H1 (cell line): Measurements from ENCODE around the gene NEU2.

Experiments
- ASH2L ChIP-seq: fragments of 200-600, 300-600 bp; sonication (generic); IDR thresholded peaks from one replicate; pipeline ENCODE4 v1.7.1; 2017; ENCODE audit warnings: low read length
- EP300 ChIP-seq, 2 experiments: IDR thresholded peaks; 1 replicate in 1 of 2; 2 replicates in 1 of 2; pipeline ENCODE4 v1.6.1; 2011 to 2012; ENCODE audit warnings: low read depth in 2 of 2, low read length in 2 of 2, mild to moderate bottlenecking in 2 of 2, borderline replicate concordance in 1 of 2, inconsistent platforms in 1 of 2, moderate library complexity in 1 of 2
- SP1 ChIP-seq: IDR thresholded peaks from 2 replicates; pipeline ENCODE4 v1.6.1; 2011; ENCODE audit warnings: low read depth, low read length
- TAF1 ChIP-seq: IDR thresholded peaks from 2 replicates; pipeline ENCODE4 v1.6.1; 2011; ENCODE audit warnings: mild to moderate bottlenecking, low read depth, low read length
- YY1 ChIP-seq: IDR thresholded peaks from 2 replicates; pipeline ENCODE4 v1.6.1; 2011; ENCODE audit warnings: low read depth, mild to moderate bottlenecking, low read length
- TF ChIP-seq, protein P1 (sequence below), 3 experiments: IDR thresholded peaks; 1 replicate in 2 of 3; 2 replicates in 1 of 3; pipeline versions ENCODE4 v1.5.1 to v1.6.1; 2011; ENCODE audit warnings: low read length in 3 of 3, mild to moderate bottlenecking in 3 of 3, inconsistent platforms in 2 of 3, low read depth in 1 of 3, moderate library complexity in 1 of 3; ENCODE audit not compliant: insufficient read depth in 1 of 3; ENCODE audit errors: control extremely low read depth in 1 of 3

DNA sequence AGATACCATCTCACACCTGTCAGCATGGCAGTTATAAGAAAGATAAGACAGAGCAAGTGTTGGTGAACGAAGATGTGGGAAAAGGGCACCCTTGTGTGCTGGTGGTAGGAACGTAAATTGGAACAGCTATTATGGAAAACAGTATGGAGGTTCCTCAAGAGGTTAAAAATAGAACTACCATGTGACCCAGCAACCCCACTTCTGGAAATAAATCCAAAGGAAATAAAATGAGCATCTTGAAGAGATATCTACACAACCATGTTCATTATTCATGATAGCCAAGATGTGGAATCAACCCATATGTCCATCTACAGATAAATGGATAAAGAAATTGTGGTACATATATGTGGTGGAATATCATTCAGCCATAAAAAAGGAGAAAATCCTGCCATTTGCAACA, 46.3 kb upstream of the NEU2 start:
- TF ChIP-seq, protein P1, sequence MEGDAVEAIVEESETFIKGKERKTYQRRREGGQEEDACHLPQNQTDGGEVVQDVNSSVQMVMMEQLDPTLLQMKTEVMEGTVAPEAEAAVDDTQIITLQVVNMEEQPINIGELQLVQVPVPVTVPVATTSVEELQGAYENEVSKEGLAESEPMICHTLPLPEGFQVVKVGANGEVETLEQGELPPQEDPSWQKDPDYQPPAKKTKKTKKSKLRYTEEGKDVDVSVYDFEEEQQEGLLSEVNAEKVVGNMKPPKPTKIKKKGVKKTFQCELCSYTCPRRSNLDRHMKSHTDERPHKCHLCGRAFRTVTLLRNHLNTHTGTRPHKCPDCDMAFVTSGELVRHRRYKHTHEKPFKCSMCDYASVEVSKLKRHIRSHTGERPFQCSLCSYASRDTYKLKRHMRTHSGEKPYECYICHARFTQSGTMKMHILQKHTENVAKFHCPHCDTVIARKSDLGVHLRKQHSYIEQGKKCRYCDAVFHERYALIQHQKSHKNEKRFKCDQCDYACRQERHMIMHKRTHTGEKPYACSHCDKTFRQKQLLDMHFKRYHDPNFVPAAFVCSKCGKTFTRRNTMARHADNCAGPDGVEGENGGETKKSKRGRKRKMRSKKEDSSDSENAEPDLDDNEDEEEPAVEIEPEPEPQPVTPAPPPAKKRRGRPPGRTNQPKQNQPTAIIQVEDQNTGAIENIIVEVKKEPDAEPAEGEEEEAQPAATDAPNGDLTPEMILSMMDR (IDR thresholded peaks at IDR 0.05; ENCODE audit: control extremely low read depth in 1 of 3, insufficient read depth in 1 of 3, low read depth in 1 of 3, low read length in 3 of 3): no peak
- TF ChIP-seq SP1 (no peak), YY1 (no peak), EP300 (IDR thresholded peaks at IDR 0.05; ENCODE audit: borderline replicate concordance in 1 of 2, low read depth in 2 of 2, low read length in 2 of 2) (no peak), TAF1 (no peak), ASH2L (no peak)
